Upper lobe of left lung (tissue), 6 donors: ENCODE data around the gene CNTFR. TPM values are rescaled to one million over a fixed set of nuclear protein-coding genes. Genes with fewer than 3 reads are reported as not detected.
A peak's percentile ranks its signal among the peaks of the same experiment; 100 is the strongest.
"Not testable (repeated sequence)": the region's sequence is repeated elsewhere in the genome, so short reads cannot be mapped to it uniquely, and the experiment has no call there.

Source experiments
- ATAC-seq, 2 donors: fragments of 200-7000 bp; cut with Tn5 transposase; one replicate each; pipeline ENCODE4 v1.9.1; 2022; ENCODE audit warnings: mild to moderate bottlenecking in 2 of 2, moderate library complexity in 2 of 2; ENCODE audit not compliant: low FRiP score in 2 of 2
- DNase-seq, 2 donors: peaks; one replicate each; pipeline ENCODE4 v3.0.0-alpha.2; 2019 to 2020
- H3K27ac ChIP-seq, 4 donors: fragments of 200-600 bp; sonication (generic); one replicate each; pipeline ENCODE4 v1.5.1; 2016 to 2019
- H3K27me3 ChIP-seq, 4 donors: fragments of 200-600 bp; sonication (generic); one replicate each; pipeline ENCODE4 v1.5.1; 2017 to 2019
- H3K36me3 ChIP-seq, 4 donors: fragments of 200-600 bp; sonication (generic); one replicate each; pipeline ENCODE4 v1.5.1; 2016 to 2019
- H3K4me1 ChIP-seq, 4 donors: fragments of 200-600 bp; sonication (generic); one replicate each; pipeline ENCODE4 v1.5.1; 2018 to 2019
- H3K4me3 ChIP-seq, 4 donors: fragments of 200-600 bp; sonication (generic); one replicate each; pipeline ENCODE4 v1.5.1; 2017 to 2019; ENCODE audit warnings: mild to moderate bottlenecking in 2 of 4, moderate library complexity in 1 of 4
- H3K9me3 ChIP-seq, 4 donors: fragments of 200-600 bp; sonication (generic); one replicate each; pipeline ENCODE4 v1.5.1; 2018 to 2019
- EP300 ChIP-seq, 4 donors: sonication (generic); formaldehyde crosslinking; IDR thresholded peaks; one replicate each; pipeline ENCODE4 v1.5.1; 2017; ENCODE audit warnings: antibody characterized with exemption in 4 of 4, control low read depth in 2 of 4
- POLR2A ChIP-seq, 4 donors: fragments of 450-650 bp; IDR thresholded peaks; one replicate each; pipeline ENCODE4 v1.5.1; 2016 to 2017; ENCODE audit warnings: antibody characterized with exemption in 4 of 4, mild to moderate bottlenecking in 2 of 4
- POLR2AphosphoS5 ChIP-seq, 2 donors: sonication (generic); formaldehyde crosslinking; IDR thresholded peaks; one replicate each; pipeline ENCODE4 v1.5.1; 2017; ENCODE audit warnings: antibody characterized with exemption in 2 of 2
- WGBS, 2 donors: methylation state at CpG; one replicate each; pipeline ENCODE4 v1.1.5; 2017 to 2018; 5-methylcytosine and 5-hydroxymethylcytosine counted together
- total RNA-seq, 6 donors: library from RNA; depleted of rRNA in 4 of 6; stranded (reverse); fragments of >200 nt in 4 of 6; gene quantifications; one replicate each; pipeline versions ENCODE4 v1.1.0 to v1.2.1, GENCODE V29; 2016 to 2021
- TF ChIP-seq, protein P1 (sequence below), 6 experiments: fragments of 450-650 bp in 4 of 6; fragments of 200-600 bp in 2 of 6; sonication (generic) in 2 of 6; IDR thresholded peaks; one replicate each; pipeline ENCODE4 v1.5.1; 2016 to 2019; ENCODE audit warnings: antibody characterized with exemption in 6 of 6
- donor health status: DM: no; HTN: no; CAD: no; lungs with moderate emphysema.
- donor health status: DM: no; HTN: yes; CAD: no; lungs with severe emphysema.

CNTFR gene, protein sequence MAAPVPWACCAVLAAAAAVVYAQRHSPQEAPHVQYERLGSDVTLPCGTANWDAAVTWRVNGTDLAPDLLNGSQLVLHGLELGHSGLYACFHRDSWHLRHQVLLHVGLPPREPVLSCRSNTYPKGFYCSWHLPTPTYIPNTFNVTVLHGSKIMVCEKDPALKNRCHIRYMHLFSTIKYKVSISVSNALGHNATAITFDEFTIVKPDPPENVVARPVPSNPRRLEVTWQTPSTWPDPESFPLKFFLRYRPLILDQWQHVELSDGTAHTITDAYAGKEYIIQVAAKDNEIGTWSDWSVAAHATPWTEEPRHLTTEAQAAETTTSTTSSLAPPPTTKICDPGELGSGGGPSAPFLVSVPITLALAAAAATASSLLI
- total RNA-seq, result 1 to 10 TPM in 2 of 6 donors, under 1 TPM in 3, not detected in 1; 0.30 to 3.3 (median 0.69) TPM

DNA sequence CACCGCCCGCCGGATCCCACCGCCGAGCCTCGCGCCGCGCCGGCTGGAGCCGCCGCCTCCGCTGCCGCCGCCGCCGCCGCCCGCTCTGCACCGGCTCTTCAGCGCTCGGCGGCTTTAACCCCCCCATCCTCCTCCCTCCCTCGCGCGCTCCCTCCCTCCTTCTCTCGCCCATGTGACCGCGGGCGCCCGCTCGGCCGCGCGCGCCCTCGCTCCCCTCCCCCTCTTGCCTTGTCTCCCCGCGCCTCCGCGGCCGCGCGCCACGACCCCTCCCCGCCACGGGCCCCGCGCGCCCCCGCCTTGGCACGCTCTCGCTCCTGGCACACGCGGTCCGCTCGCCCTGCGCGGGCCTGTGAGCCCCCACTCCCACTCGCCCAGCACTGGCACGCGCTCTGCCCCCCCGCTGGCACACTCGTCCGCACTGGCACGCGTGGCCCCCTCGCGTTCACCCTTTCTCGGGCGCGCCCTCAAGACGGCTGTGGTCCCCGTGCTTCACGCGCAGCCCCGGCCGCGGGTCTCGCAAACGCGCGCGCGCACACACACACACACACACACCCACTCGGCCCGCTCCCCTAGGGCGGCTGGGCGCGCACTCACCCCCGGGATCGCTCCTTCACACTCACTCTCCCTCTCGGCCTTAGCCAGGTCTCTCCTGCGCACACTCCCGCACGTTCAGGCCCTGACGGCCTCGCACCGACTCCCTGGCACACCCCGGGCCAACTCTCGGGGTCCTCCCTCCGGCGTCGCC lies at the start of gene CNTFR:
Gene CNTFR (minus strand): TSS at position 89 of the 745 bp plus-strand sequence. CDS start 20,743 bp downstream, outside the sequence.
- no peak for ATAC-seq
- Histone ChIP-seq H3K4me3 (peak within 1 kb of the TSS in 3 of 4 donors; percentile 42 to 53 (median 46)), H3K27me3 (peaks cover 0 to 58% (median 24%) of the 10 kb centered on the region in 4 donors), H3K4me1 (peaks cover 41 to 48% (median 42%) of the 10 kb centered on the region in 4 donors), H3K36me3 (no peaks in the 10 kb centered on the region), H3K27ac (no peak within 1 kb of the TSS), H3K9me3 (no peaks in the 10 kb centered on the region)
- TF ChIP-seq POLR2AphosphoS5 (IDR thresholded peaks at IDR 0.05), result no peak
- no peak for TF ChIP-seq EP300 (IDR thresholded peaks at IDR 0.05)
- TF ChIP-seq, protein P1, sequence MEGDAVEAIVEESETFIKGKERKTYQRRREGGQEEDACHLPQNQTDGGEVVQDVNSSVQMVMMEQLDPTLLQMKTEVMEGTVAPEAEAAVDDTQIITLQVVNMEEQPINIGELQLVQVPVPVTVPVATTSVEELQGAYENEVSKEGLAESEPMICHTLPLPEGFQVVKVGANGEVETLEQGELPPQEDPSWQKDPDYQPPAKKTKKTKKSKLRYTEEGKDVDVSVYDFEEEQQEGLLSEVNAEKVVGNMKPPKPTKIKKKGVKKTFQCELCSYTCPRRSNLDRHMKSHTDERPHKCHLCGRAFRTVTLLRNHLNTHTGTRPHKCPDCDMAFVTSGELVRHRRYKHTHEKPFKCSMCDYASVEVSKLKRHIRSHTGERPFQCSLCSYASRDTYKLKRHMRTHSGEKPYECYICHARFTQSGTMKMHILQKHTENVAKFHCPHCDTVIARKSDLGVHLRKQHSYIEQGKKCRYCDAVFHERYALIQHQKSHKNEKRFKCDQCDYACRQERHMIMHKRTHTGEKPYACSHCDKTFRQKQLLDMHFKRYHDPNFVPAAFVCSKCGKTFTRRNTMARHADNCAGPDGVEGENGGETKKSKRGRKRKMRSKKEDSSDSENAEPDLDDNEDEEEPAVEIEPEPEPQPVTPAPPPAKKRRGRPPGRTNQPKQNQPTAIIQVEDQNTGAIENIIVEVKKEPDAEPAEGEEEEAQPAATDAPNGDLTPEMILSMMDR (IDR thresholded peaks at IDR 0.05), result no peak
- TF ChIP-seq POLR2A (IDR thresholded peaks at IDR 0.05), result no peak
- 1 to 4% methylated on average over 5 to 90 of the region's 104 CpGs for WGBS, 2 donors
- DNase-seq, result peak in 1 of 2 donors; percentile 88

DNA sequence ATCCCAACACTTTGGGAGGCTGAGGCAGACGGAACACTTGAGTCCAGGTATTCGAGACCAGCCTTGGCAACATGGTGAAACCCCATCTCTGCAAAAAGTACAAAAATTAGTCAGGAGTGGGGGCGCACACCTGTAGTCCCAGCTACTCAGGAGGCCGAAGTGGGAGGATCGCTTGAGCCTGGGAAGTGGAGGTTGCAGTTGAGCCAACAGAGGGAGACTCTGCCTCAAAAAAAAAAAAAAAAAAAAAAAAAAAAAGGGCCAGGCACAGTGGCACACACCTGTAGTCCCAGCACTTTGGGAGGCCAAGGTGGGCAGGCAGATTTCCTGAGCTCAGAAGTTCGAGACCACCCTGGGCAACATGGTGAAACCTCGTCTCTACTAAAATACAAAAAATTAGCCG lies 49.8 kb upstream of the CNTFR start:
- ATAC-seq, H3K27me3 ChIP-seq, H3K4me3 ChIP-seq, H3K27ac ChIP-seq, DNase-seq, H3K36me3 ChIP-seq, H3K9me3 ChIP-seq: not testable (repeated sequence)
- H3K4me1 ChIP-seq, result peaks cover 21 to 23% (median 22%) of the 10 kb centered on the region in 4 donors
- WGBS, 2 donors, result 95 to 96% methylated on average over 8 of the region's 8 CpGs

DNA sequence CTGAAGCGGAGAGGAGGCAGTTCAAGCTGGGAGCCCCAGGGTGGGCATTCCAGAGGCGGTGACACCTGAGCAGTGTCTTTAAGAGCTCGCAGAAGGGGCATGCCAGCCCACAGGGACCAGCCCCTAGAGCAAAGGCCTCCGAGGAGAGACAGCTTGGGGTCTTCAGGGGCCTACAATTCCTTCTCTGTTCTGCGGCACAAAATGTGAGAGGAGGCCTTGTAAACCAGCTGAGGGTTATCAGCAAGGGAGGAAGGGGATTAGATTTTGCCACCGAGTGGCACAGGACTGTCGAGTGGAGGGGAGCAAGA lies 48.6 kb upstream of the CNTFR start:
- no peak for DNase-seq
- ATAC-seq, result no peak
- Histone ChIP-seq H3K4me1 (peaks cover 21 to 23% (median 22%) of the 10 kb centered on the region in 4 donors), H3K27me3 (no peaks in the 10 kb centered on the region), H3K4me3 (peak overlapping the region; percentile 58 to 91 (median 81)), H3K27ac (peak overlapping the region; percentile 73 to 94 (median 88)), H3K36me3 (peaks cover 0 to 8% (median 4%) of the 10 kb centered on the region in 4 donors), H3K9me3 (no peaks in the 10 kb centered on the region)
- WGBS, 2 donors, result 21 to 42% methylated on average over 6 to 7 of the region's 7 CpGs
- TF ChIP-seq POLR2AphosphoS5 (IDR thresholded peaks at IDR 0.05) (no peak), EP300 (IDR thresholded peaks at IDR 0.05) (no peak), POLR2A (IDR thresholded peaks at IDR 0.05) (no peak)
- TF ChIP-seq, protein P1 (IDR thresholded peaks at IDR 0.05), result no peak

DNA sequence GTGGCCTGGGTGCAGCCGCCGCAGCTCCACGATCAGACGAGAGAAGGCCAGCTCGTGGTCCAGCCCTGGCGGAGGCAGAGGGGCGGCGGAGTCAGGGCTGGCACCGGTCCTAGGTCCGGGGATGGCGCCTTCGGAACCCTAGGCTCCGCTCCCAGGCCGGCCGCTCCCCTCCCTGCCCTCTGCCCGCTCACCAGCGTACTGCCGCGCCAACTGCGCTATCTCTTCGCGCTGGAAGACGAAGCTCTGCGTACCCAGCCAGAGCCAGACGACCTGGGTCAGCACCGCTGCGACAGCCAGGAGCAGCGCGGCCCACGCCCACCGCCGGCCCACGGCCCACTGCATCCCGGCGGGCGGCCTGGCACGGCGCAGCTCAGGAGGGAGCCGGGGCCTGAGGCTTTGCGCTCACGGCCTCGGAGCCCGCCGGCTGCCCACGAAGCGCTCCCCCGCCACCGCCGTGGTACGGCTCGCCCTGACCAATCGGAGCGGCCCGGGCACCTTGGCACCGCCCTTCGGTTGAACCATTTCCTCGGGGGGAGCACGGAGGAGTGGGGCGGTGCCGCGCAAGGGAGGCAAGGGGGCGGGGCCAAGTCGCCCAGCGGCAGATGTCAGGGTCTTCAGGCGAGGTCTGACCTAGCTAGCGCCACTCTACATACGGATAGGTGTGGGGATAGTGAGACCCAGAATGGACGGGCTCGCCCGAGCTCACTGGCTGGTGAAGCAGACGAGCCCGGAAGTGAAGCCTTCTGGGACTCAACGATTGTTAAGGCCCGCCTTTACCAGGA lies 48.0 kb upstream of the CNTFR start, which contains the start of gene SIGMAR1:
Gene SIGMAR1 (minus strand): TSS at position 432 of the 782 bp plus-strand sequence. CDS start 90 bp downstream, at position 342.
- Histone ChIP-seq H3K36me3 (peaks cover 0 to 8% (median 4%) of the 10 kb centered on the region in 4 donors), H3K4me3 (peak within 1 kb of the TSS; percentile 58 to 91 (median 81)), H3K4me1 (peaks cover 21 to 23% (median 22%) of the 10 kb centered on the region in 4 donors), H3K27ac (peak within 1 kb of the TSS; percentile 73 to 94 (median 88)), H3K27me3 (no peaks in the 10 kb centered on the region), H3K9me3 (no peaks in the 10 kb centered on the region)
- TF ChIP-seq EP300 (IDR thresholded peaks at IDR 0.05) (no peak), POLR2A (IDR thresholded peaks at IDR 0.05) (peak in 3 of 4 donors; percentile 13 to 93 (median 70)), POLR2AphosphoS5 (IDR thresholded peaks at IDR 0.05) (peak; percentile 77 to 88)
- TF ChIP-seq, protein P1 (IDR thresholded peaks at IDR 0.05), result peak in 3 of 6 experiments; percentile 35 to 47 (median 45)
- ATAC-seq (peak; percentile 97 to 98), DNase-seq (peak; percentile 94 to 98)
- whole genome bisulfite sequencing, 2 donors, result 0% methylated on average over 19 to 37 of the region's 74 CpGs
